Body of pancreas (tissue), 4 donors: Measurements from ENCODE around the gene STARD3. TPM values are rescaled to one million over a fixed set of nuclear protein-coding genes. Genes with fewer than 3 reads are reported as not detected.

ENCODE experiments used
- ATAC-seq: fragments of 150-250 bp; one replicate; pipeline ENCODE4 v1.9.1; 2016
- DNase-seq, 4 donors: peaks; one replicate each; pipeline ENCODE4 v3.0.0-alpha.2; 2019
- H3K27ac ChIP-seq, 4 donors: fragments of 200-600 bp; sonication (generic); 1 replicate in 3 of 4; 2 replicates in 1 of 4; pipeline versions ENCODE4 v1.5.1 to v1.6.1; 2016 to 2019; ENCODE audit warnings: mild to moderate bottlenecking in 1 of 4, mixed read lengths in 1 of 4, moderate library complexity in 1 of 4
- H3K27me3 ChIP-seq, 2 donors: fragments of 200-600 bp; sonication (generic); one replicate each; pipeline ENCODE4 v1.6.0; 2016; ENCODE audit warnings: mild to moderate bottlenecking in 1 of 2
- H3K36me3 ChIP-seq, 2 donors: fragments of 200-600 bp; sonication (generic); replicated peaks in 1 of 2; 2 replicates each; pipeline ENCODE4 v1.5.1; 2016; ENCODE audit warnings: low read depth in 2 of 2; ENCODE audit not compliant: insufficient read depth in 1 of 2
- H3K4me1 ChIP-seq: fragments of 200-600 bp; sonication (generic); one replicate; pipeline ENCODE4 v1.6.0; 2016
- H3K4me3 ChIP-seq, 2 donors: fragments of 200-600 bp; sonication (generic); 1 replicate in 1 of 2; 2 replicates in 1 of 2; pipeline ENCODE4 v1.5.1; 2016 to 2019
- H3K9me3 ChIP-seq, 3 donors: fragments of 200-600 bp; sonication (generic); 1 replicate in 2 of 3; 2 replicates in 1 of 3; pipeline ENCODE4 v1.5.1; 2016
- POLR2A ChIP-seq, 3 donors: fragments of 450-650 bp; IDR thresholded peaks; one replicate each; pipeline ENCODE4 v1.6.1; 2016; ENCODE audit warnings: antibody characterized with exemption in 3 of 3, mild to moderate bottlenecking in 2 of 3
- WGBS, 2 donors: methylation state at CpG; one replicate each; pipeline ENCODE4 v1.1.5; 2017; 5-methylcytosine and 5-hydroxymethylcytosine counted together
- intact Hi-C: fragments of 100-400 bp; cut with DNase I; formaldehyde crosslinking; loops from one replicate; pipeline ENCODE4 v1.15.1; 2023
- total RNA-seq, 2 donors: library from RNA; depleted of rRNA; stranded (reverse); fragments of >200 nt; gene quantifications; one replicate each; pipeline ENCODE4 v1.1.0, GENCODE V29; 2016
- TF ChIP-seq, protein P1 (sequence below), 7 experiments: fragments of 450-650 bp in 4 of 7; fragments of 200-600 bp in 3 of 7; sonication (generic) in 3 of 7; IDR thresholded peaks; one replicate each; pipeline ENCODE4 v1.5.1; 2016 to 2019; ENCODE audit warnings: antibody characterized with exemption in 7 of 7

Gene STARD3
- total RNA-seq, 2 donors from 2014 or later = 30.1 to 63.9 TPM

GRCh38 chr17:39671651-39672521 is 34.9 kb downstream of the STARD3 start:
- DNase-seq (peak; percentile 37 to 58 (median 52)), ATAC-seq (peak; percentile 22)
- intact Hi-C loops = no loop called here
- Histone ChIP-seq H3K4me1 (peaks cover 52% of the 10 kb centered on the region), H3K9me3 (no peaks in the 10 kb centered on the region), H3K27ac (no peak overlapping the region), H3K4me3 (no peak overlapping the region), H3K27me3 (no peaks in the 10 kb centered on the region), H3K36me3 (no peaks in the 10 kb centered on the region)
- TF ChIP-seq, protein P1, sequence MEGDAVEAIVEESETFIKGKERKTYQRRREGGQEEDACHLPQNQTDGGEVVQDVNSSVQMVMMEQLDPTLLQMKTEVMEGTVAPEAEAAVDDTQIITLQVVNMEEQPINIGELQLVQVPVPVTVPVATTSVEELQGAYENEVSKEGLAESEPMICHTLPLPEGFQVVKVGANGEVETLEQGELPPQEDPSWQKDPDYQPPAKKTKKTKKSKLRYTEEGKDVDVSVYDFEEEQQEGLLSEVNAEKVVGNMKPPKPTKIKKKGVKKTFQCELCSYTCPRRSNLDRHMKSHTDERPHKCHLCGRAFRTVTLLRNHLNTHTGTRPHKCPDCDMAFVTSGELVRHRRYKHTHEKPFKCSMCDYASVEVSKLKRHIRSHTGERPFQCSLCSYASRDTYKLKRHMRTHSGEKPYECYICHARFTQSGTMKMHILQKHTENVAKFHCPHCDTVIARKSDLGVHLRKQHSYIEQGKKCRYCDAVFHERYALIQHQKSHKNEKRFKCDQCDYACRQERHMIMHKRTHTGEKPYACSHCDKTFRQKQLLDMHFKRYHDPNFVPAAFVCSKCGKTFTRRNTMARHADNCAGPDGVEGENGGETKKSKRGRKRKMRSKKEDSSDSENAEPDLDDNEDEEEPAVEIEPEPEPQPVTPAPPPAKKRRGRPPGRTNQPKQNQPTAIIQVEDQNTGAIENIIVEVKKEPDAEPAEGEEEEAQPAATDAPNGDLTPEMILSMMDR (IDR thresholded peaks at IDR 0.05) = peak; percentile 25 to 64 (median 45)
- peak in 1 of 3 donors; percentile 8 for TF ChIP-seq POLR2A (IDR thresholded peaks at IDR 0.05)
- 22 to 23% methylated on average over 16 to 19 of the region's 19 CpGs for WGBS, 2 donors

DNA sequence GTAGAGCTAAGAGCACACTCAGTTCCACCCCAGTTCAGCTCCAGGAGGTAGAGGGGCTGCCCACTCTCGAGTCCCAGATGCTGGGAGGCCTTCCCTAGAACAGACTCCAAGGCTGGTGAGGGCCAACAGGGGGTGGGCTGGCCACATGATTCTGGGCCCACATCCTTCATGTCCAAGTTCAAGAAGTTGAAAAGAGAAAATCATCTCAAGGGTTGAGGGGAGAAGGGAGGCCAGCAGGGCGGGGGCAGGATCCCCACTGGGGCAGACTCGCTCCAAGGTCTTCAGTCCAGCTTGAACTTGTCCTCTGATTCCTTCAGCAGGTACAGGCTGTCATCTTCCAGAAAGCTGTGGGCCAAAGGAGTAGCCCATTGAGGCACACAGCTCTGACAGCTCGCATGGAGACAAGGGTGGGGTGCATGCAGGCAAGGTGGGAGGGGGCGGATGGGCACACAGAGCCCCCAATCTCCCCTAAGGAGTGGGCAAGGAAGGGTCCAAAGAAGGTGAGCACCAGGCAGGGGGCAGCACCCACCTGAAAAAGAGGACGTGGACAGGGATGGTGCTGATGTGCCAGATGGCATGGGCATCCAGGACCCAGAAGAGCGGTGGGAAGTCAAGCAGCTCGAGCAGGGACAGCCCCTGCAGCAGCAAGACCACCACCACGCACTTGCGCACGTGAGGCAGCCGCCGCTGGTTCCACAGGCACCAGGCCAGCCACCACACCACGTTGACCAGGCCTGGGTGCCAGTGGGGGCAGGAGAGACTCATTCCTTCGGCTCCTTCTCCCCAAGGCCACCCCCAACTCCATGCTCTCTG is 35.8 kb downstream of the STARD3 start:
- TF ChIP-seq, protein P1 (IDR thresholded peaks at IDR 0.05) = peak in 1 of 7 experiments; percentile 0
- TF ChIP-seq POLR2A (IDR thresholded peaks at IDR 0.05) = no peak
- DNase-seq (no peak), ATAC-seq (no peak)
- 56 to 66% methylated on average over 5 to 15 of the region's 15 CpGs for WGBS, 2 donors
- Histone ChIP-seq H3K9me3 (no peaks in the 10 kb centered on the region), H3K27ac (no peak overlapping the region), H3K36me3 (no peaks in the 10 kb centered on the region), H3K4me3 (no peak overlapping the region), H3K27me3 (no peaks in the 10 kb centered on the region), H3K4me1 (peaks cover 47% of the 10 kb centered on the region)
- intact Hi-C loops = no loop called here

DNA sequence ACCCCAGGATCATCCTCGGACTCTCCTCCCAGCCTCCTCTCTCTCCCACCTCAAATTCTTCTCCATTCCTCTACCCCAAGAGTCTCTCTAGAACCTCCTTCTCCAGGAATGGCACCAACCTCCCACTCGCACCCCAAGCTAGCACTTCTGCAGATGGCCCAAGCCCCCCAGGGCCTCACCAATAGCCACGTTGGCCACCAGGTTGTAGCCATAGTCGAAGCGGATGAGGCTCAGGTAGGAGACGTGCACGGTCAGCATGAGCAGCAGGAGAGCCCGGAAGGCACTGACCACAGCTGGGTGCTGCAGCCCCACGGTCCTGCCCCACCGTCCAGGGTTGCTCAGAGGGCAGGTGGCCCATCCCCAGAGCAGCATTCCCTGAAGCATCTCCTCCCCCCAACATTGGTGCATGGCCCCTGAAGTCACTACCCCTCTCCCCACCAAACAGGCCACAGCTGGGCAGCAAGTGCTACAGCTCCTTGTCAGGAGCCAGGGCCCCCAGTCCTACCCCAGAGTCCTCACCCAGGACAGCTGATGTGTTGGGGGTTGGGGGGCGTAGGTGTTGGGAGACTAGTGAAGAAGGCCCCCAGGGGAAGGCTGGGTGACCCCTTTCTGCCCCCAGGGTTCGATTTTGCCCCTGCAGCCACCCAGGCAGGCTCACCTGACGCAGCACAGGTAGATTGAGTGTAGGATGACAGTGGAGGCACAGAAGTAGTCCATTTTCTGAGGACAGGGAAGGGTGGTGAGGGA is 36.6 kb downstream of the STARD3 start:
- Histone ChIP-seq H3K4me3 (no peak overlapping the region), H3K27me3 (no peaks in the 10 kb centered on the region), H3K9me3 (no peaks in the 10 kb centered on the region), H3K4me1 (peaks cover 39% of the 10 kb centered on the region), H3K27ac (no peak overlapping the region), H3K36me3 (no peaks in the 10 kb centered on the region)
- DNase-seq (no peak), ATAC-seq (no peak)
- TF ChIP-seq, protein P1 (IDR thresholded peaks at IDR 0.05) = no peak
- no peak for TF ChIP-seq POLR2A (IDR thresholded peaks at IDR 0.05)
- intact Hi-C loops = no loop called here
- WGBS, 2 donors = 66 to 71% methylated on average over 12 to 13 of the region's 13 CpGs

DNA sequence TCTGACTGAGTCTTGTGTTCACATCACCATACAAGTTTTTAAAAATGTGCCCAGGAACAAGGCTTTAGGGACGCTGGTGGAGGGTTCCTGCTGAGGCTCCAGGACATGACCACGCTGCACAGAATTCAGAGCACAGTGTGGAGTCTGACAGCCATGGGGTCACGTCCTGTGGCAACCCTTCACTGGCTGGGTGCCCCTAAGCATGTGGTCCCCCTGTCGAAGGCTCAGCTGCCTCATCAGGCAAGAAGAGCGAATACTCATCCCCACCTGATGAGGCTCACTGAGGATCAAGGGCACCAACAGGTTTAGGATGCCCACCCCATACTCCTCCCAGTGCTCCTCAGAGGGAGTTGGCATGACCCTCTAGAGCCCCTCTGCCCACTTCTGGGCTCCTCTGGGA is 37.2 kb downstream of the STARD3 start:
- no peak for TF ChIP-seq POLR2A (IDR thresholded peaks at IDR 0.05)
- TF ChIP-seq, protein P1 (IDR thresholded peaks at IDR 0.05) = no peak
- no peaks in the 10 kb centered on the region for H3K9me3 ChIP-seq
- H3K4me1 ChIP-seq = peaks cover 37% of the 10 kb centered on the region
- no peak for ATAC-seq
- no peak for DNase-seq
- 70 to 74% methylated on average over 2 to 5 of the region's 5 CpGs for WGBS, 2 donors
- no peaks in the 10 kb centered on the region for H3K36me3 ChIP-seq
- H3K4me3 ChIP-seq = no peak overlapping the region
- intact Hi-C loops = no loop called here
- peak overlapping the region in 3 of 4 donors; percentile 65 to 78 (median 76) for H3K27ac ChIP-seq
- no peaks in the 10 kb centered on the region for H3K27me3 ChIP-seq
